ENCODE data around the gene STK25.

STK25 gene

DNA sequence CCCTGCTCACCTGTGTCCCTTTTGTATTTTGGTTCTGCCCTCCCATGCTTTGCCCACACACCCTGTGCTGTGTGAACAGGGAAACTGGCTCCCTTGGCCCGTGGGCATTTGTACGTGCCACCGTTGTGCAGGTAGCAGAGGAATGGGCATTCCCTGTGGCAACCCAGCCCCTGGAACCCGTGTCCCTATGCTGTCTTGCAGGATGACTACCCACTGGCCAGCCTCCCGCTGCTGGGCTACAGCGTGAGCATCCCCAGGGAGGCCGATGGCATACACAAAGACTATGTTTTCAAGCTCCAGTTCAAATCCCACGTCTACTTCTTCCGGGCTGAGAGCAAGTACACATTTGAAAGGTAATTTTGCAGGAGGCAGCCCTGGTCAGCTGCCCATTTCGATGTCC, 15.3 kb downstream of the STK25 start:
- no peak for DNase-seq (ENCODE audit: low read depth)

DNA sequence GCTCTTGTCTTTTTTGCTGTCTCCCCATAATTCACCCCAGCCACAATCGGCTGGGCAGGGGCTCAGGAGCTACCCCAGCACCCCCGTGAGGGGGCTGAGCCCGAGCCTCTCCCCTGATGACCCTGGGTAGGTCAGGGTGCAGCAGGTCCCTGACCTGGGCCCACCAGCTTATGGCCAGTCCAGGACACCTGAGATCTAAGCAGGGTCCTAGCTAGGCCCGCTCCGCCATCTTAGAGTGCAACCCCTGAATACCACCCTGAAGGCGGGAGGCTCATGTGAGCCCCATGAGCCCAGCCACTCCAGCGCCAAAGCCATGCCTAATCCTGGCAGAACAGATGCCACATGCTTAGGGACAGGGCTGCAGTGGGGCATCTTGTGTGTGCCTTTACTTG, 16.2 kb downstream of the STK25 start:
- DNase-seq (ENCODE audit: low read depth) = no peak

GRCh38 chr2:241491549-241492173, 16.7 kb downstream of the STK25 start:
- DNase-seq (ENCODE audit: low read depth) = no peak

- DNase-seq (ENCODE audit: low read depth) = no peak
These were observed 17.4 kb downstream of the STK25 start for GRCh38 chr2:241490825-241491506.

GRCh38 chr2:241489733-241490680, 18.4 kb downstream of the STK25 start:
- no peak for DNase-seq (ENCODE audit: low read depth)

- no peak for DNase-seq (ENCODE audit: low read depth)
These were observed 19.3 kb downstream of the STK25 start for GRCh38 chr2:241489088-241489487.

DNA sequence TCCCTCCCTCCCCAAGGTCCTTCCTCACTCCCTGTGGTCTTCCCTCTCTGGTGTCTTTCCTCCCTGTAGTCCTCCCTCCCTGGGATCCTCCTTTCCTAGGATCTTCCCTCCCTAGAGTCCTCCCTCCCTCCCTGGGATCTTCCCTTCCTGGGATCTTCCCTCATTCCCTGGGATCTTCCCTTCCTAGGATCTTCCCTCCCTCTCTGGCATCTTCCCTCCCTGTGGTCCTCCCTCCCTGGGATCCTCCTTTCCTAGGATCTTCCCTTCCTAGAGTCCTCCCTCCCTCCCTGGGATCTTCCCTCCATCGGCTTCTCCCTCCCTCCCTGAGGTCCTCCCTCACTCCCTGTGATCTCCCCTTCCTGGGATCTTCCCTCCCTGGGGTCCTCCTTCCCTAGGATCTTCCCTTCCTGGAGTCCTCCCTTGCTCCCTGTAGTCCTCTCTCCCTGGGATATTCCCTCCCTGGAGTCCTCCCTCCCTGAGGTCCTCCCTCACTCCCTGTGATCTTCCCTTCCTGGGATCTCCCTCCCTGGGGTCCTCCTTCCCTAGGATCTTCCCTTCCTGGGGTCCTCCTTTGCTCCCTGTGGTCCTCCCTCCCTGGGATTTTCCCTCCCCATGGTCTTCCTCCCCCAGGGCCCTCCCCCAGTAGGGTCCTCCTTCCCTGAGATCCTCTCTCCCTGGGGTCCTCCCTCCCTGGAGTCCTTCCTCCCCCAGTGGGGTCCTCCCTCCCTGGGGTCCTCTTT, 23.0 kb downstream of the STK25 start:
- no peak for DNase-seq (ENCODE audit: low read depth)

DNA sequence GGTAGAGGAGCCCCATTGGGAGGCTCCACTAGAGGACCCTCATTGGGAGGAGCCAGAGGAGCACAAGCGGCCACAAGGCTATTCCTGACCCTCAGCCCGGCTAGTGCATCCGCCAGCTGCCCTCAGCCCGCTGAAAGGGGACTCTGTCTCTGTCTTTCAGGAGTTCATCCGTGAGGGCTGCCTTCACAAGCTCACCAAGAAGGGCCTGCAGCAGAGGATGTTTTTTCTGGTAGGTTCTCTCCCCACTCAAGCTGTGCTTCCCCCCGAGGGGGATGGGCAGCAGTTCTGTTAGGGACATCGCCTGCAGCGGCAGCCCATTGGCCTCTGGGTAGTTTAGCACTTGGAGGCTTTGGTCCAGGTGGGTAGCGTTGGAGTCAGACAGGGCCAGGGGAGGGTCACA, 25.1 kb downstream of the STK25 start:
- no peak for DNase-seq (ENCODE audit: low read depth)

DNA sequence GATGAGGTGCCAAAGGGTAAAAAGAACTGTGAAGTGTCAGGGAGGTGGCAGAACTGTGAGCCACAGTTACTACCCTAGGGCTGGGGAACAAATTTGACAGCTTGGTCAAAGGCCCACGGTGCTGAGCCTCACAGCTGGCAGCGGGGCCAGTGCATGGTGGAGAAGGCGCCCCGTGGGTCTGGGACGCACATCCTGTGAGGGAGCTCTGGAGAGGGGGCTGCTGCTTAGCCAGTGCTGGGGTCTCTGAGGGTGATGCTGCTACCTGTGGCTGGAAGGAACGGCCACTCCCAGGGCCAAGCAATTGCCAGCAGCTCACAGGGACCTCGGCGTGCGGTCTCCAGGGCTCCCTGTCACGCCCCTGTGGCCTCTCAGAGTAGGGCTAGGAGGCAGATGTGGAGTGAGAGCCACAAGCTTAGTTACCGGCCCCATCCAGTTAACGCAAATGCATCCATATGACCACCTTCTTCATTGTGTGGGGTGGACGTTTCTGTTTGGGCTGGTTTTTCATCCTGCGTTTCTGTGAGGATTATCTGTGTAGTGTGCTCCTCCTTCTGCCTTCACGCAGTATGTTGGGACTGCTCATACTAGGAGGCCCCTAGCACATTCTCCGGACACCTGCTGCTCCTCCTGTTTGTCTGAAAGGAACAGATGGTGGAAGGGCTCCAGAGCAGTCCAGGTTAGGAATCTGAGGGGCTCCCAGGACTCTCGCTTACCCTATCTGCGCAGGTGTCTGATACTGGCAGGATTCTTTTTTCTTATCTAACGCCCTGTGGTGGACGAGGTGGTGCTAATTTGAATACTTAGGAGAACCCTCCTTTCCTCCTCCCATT, 26.0 kb downstream of the STK25 start:
- DNase-seq (ENCODE audit: low read depth) = no peak

DNA sequence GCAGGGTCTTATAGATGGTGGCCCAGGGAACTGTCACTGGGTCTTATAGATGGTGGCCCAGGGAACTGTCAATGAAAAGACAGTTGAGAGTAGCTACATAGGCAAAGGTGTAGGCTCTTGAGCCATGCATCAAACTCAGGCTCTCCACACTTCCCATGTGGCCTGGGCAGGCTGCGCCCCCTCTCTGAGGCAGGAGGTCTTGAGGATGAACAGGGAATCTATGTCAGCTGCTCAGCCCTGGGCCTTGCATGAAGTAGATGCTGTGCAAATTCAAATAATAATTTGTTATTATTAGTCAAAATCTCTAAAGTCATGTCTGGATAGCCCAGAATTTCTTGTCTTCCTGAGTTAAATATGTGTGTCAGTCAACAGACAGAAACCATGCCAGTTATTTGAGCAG, 26.7 kb downstream of the STK25 start:
- no peak for DNase-seq (ENCODE audit: low read depth)

DNA sequence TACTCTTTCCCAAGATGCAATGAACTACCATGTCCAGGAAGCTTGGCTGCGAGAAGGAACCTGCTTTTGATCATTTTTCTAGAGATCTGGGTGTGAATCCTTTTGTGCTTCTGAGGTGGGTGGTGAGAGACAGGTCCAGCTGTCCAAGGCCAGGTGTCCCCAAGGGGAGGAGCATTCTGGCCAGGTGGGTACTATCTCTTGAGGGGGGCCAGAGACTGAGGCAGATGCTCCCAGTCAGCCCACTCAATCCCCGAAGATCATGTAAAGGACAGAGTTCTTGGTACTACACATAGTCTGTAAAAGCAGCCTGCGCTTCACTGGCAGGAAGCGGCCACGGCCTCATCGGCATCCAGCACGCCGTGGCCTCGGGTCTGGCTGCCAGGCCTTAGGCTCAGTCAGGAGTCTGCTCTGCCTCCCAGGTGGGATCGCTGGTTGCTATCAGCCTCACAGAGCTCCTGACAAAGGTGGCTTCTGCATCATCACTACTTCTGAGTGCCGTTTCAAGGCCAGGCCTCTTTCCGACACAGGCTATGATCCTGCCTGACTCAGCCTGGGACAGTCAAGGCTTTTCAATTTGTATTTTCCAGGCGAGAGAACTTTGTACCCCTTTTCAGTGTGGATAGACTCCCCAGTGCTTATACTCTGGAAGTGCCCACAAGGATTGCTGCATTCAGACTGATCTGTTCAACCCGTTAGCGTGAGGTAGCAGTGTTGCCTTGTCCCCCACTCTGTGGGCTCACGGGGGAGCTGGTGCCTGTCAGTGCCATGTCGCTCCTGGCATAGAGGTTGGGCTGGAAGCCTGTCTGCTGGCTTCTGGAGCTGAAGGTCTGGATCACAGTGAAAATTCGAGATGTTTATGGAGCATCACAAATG, 29.1 kb downstream of the STK25 start:
- no peak for DNase-seq (ENCODE audit: low read depth)

DNA sequence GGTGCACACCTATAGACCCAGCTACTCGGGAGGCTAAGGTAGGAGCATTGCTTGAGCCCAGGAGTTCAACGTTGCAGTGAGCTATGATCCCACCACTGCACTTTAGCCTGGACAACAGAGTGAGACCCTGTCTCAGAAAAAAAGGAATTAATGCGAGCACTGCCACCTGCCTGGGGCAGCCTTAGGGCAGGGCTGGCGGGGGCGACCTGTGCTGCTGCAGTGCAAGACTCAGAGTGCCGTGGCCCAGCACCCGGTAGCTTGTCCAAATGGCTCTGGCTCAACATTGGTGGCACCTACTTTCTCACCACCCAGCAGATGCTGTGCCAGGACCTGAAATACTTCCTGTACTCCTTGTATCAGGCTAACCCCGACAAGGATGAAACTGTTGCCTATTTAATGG, 30.2 kb downstream of the STK25 start:
- DNase-seq (ENCODE audit: low read depth) = no peak

DNA sequence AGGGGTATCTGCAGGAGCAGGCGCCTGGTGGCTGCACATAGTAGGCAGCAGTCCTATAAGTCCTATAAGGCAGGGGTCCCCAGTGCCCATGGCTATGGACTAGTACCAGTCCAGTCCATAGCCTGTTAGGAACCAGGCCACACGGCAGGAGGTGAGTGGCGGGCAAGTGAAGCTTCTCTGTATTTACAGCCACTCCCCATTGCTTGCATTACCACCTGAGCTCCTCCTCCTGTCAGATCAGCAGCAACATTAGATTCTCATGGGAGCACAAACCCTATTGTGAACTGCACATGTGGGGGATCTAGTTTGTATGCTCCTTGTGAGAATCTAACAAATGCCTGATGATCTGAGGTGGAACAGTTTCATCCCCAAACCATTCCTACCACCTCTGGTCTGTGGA, 33.1 kb downstream of the STK25 start:
- no peak for DNase-seq (ENCODE audit: low read depth)

GRCh38 chr2:241473399-241473798, 35.0 kb downstream of the STK25 start:
- DNase-seq (ENCODE audit: low read depth) = no peak

DNA sequence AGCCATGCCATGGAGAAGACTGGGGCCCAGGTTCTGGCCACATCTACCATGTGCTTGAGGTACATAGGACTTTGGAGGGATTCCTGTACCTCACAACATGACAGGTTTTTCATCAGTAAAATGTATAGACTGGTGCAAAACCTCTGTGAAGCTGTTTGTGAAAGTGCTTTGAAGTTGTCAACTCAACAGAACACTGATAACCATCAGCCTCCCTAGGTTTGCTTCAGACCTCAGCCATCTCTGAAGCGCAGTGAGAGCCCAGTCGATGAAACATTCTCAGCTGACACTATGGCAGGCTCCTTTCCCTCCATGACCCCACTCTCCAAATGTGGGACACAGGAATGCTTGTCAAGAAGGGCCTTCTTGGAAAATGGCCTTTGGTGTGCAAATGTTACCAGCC, 38.6 kb downstream of the STK25 start:
- DNase-seq (ENCODE audit: low read depth) = no peak

- no peak for DNase-seq (ENCODE audit: low read depth)
These were observed 40.0 kb downstream of the STK25 start for GRCh38 chr2:241468476-241468781.

DNA sequence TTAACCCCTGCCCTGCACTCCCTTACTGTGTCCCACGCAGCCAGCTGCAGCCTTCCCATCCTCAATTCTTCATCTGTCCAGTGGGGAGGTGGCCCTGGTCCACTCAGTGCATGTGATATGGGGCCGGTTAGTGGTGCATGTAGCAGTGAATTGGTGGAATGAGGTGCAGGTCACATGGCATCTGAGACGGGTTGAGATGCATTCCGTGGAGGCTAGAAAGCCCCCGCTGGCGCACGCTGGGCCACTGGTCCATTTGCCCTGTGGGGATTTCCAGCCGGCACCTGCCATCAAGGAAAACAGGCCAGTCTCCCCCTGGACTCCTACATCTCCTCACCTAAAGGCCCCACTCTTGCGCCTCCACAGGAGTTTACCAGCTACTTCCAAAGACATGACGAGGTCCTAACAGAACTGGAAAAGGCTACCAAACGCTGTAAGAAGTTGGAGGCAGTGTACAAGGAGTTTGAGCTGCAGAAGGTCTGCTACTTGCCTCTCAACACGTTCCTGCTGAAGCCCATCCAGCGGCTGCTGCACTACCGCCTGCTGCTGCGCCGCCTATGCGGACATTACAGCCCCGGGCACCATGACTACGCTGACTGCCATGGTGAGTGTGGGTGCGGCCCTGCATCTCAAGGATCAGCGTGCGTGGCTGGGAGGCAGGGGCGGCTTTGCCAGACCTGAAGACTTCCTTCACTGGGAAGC, 40.5 kb downstream of the STK25 start:
- DNase-seq (ENCODE audit: low read depth) = no peak

DNA sequence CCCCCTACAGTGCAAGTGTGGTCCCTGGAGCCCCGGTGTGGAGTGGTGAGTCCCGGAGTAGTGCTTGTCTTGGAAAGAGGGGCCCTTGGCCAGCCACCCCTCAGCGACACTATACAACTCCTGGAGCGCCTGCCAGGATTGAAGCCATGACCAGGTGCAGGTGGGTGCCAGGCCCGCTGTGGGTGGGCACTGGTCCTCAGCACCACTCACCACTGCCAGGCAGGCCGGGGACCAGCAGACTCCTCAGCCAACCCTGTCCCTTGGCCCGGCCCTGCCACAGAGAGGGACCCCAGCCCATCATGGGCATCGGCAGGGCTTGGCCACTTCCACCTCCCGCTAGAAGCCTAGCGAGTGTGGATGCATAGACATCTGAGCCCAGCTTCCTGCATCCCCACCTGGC, 42.2 kb downstream of the STK25 start:
- no peak for DNase-seq (ENCODE audit: low read depth)

GRCh38 chr2:241465543-241465942, 42.8 kb downstream of the STK25 start:
- no peak for DNase-seq (ENCODE audit: low read depth)
